Liver (tissue), 9 donors: ENCODE results near the gene TIAM2. TPM values are rescaled to one million over a fixed set of nuclear protein-coding genes. Genes with fewer than 3 reads are reported as not detected.

ENCODE experiments used
- DNase-seq: peaks from one replicate; pipeline ENCODE4 v3.0.0-alpha.2; 2017; ENCODE audit warnings: low spot score
- H3K27ac ChIP-seq, 2 donors: one replicate each; pipeline ENCODE4 v1.7.0; 2013; ENCODE audit warnings: inconsistent platforms in 2 of 2, low read length in 2 of 2, control low read depth in 1 of 2, low read depth in 1 of 2, mild to moderate bottlenecking in 1 of 2
- H3K27me3 ChIP-seq, 4 donors: one replicate each; pipeline versions ENCODE4 v1.6.1 to v1.7.0; 2013; ENCODE audit warnings: low read length in 3 of 4, inconsistent platforms in 1 of 4, mild to moderate bottlenecking in 1 of 4, moderate library complexity in 1 of 4; ENCODE audit not compliant: control insufficient read depth in 4 of 4, insufficient read depth in 4 of 4
- H3K36me3 ChIP-seq, 4 donors: one replicate each; pipeline versions ENCODE4 v1.6.1 to v1.7.0; 2013; ENCODE audit warnings: low read length in 3 of 4, mild to moderate bottlenecking in 3 of 4, low read depth in 1 of 4, moderate library complexity in 1 of 4; ENCODE audit not compliant: control insufficient read depth in 4 of 4, insufficient read depth in 3 of 4
- H3K4me1 ChIP-seq, 4 donors: one replicate each; pipeline versions ENCODE4 v1.6.1 to v1.7.0; 2013; ENCODE audit warnings: low read length in 3 of 4, mild to moderate bottlenecking in 3 of 4, moderate library complexity in 1 of 4; ENCODE audit not compliant: control insufficient read depth in 4 of 4, insufficient read depth in 4 of 4
- H3K4me3 ChIP-seq, 3 donors: one replicate each; pipeline versions ENCODE4 v1.6.1 to v1.7.0; 2013; ENCODE audit warnings: low read length in 3 of 3, control low read depth in 1 of 3, low read depth in 1 of 3, mild to moderate bottlenecking in 1 of 3
- H3K9ac ChIP-seq, 2 donors: one replicate each; pipeline ENCODE4 v1.7.0; 2013; ENCODE audit warnings: low read length in 2 of 2, mild to moderate bottlenecking in 2 of 2, moderate library complexity in 2 of 2, control low read depth in 1 of 2, low read depth in 1 of 2
- H3K9me3 ChIP-seq, 4 donors: one replicate each; pipeline versions ENCODE4 v1.6.1 to v1.7.0; 2013; ENCODE audit warnings: low read length in 3 of 4; ENCODE audit not compliant: control insufficient read depth in 4 of 4
- ATF3 ChIP-seq: IDR thresholded peaks from 2 replicates; pipeline ENCODE4 v1.6.1; 2016; ENCODE audit warnings: antibody characterized with exemption
- GABPA ChIP-seq, 2 donors: IDR thresholded peaks in 1 of 2; conservative IDR thresholded peaks in 1 of 2; 2 replicates each; pipeline ENCODE4 v1.6.1; 2016; ENCODE audit warnings: antibody characterized with exemption in 2 of 2, mild to moderate bottlenecking in 1 of 2, moderate library complexity in 1 of 2
- HNF4A ChIP-seq, 2 donors: conservative IDR thresholded peaks; 2 replicates each; pipeline ENCODE4 v1.6.1; 2016; ENCODE audit warnings: antibody characterized with exemption in 2 of 2, mild to moderate bottlenecking in 2 of 2
- JUND ChIP-seq, 2 donors: IDR thresholded peaks; 2 replicates each; pipeline ENCODE4 v1.6.1; 2016; ENCODE audit warnings: antibody characterized with exemption in 2 of 2
- MAX ChIP-seq: IDR thresholded peaks from 2 replicates; pipeline ENCODE4 v1.6.1; 2016; ENCODE audit warnings: antibody characterized with exemption
- RAD21 ChIP-seq, 2 donors: IDR thresholded peaks; 2 replicates each; pipeline ENCODE4 v1.6.1; 2016; ENCODE audit warnings: antibody characterized with exemption in 2 of 2, mild to moderate bottlenecking in 2 of 2
- TAF1 ChIP-seq: conservative IDR thresholded peaks from 2 replicates; pipeline ENCODE4 v1.6.1; 2016; ENCODE audit warnings: antibody characterized with exemption, mild to moderate bottlenecking
- YY1 ChIP-seq: IDR thresholded peaks from 2 replicates; pipeline ENCODE4 v1.6.1; 2016; ENCODE audit warnings: antibody characterized with exemption, mild to moderate bottlenecking
- ZBTB33 ChIP-seq: IDR thresholded peaks from 2 replicates; pipeline ENCODE4 v1.6.1; 2016; ENCODE audit warnings: antibody characterized with exemption
- WGBS: extraction: QIAGEN DNeasy Blood & Tissue Kit; methylation state at CpG from one replicate; pipeline ENCODE4 v1.1.7; 2013; 5-methylcytosine and 5-hydroxymethylcytosine counted together
- polyA plus RNA-seq, 2 donors: library from polyadenylated mRNA; stranded (reverse) in 1 of 2; unstranded in 1 of 2; fragments of 200-250 nt in 1 of 2; fragments of >200 nt in 1 of 2; fragmentation: Nextera tagmentation in 1 of 2; extraction: Ambion mirVana in 1 of 2; gene quantifications; one replicate each; pipeline versions ENCODE4 v1.2.1 to v1.2.3, GENCODE V29; 2013 to 2015
- total RNA-seq, 2 donors: library from RNA; depleted of rRNA; stranded (reverse); fragments of >200 nt; gene quantifications; one replicate each; pipeline ENCODE4 v1.2.3, GENCODE V29; 2014
- TF ChIP-seq, protein P1 (sequence below): IDR thresholded peaks from 2 replicates; pipeline ENCODE4 v1.6.1; 2016; ENCODE audit warnings: antibody characterized with exemption, mild to moderate bottlenecking
- TF ChIP-seq, protein P2 (sequence below): fragments of 150-350 bp; IDR thresholded peaks from 2 replicates; pipeline ENCODE4 v1.5.1; 2017; ENCODE audit warnings: improper control_type of control experiment, low read depth, low read length; ENCODE audit not compliant: missing input control
- donor health status: healthy.
- donor health status: healthy.
- donor health status: healthy.
- donor health status: healthy.
- donor health status: healthy.

Gene TIAM2
- total and polyA plus RNA-seq, 4 donors = 0.62 to 3.7 (median 2.4) TPM

DNA sequence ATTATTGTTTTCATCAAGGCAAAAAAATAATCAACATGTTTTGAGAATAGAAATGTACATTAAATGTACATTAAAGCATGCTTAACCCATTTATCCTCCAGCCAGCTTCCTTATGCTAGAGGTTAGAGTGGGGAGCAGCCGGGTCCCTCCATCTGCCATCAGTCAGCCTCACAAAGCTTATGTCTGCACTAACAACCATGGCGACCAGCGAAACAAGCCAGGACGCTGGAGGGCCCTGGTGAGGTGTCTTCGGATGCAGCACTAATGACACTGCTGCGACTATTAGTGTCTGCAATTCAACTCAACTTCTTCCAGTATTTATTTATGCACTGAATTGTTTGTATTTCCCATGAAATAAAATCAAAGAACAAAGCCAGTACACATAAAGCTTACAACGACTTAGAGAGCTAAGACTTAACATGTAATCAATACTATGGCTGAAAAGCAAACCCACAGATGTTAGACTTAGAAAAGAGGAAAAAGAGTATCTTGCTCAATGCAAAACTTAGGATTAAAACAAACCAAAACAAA, 275.5 kb downstream of the TIAM2 start:
- no peak overlapping the region for H3K9ac ChIP-seq
- DNase-seq = no peak
- peaks cover 0 to 1% (median 0%) of the 10 kb centered on the region in 4 donors for H3K4me1 ChIP-seq
- no peaks in the 10 kb centered on the region for H3K9me3 ChIP-seq
- H3K4me3 ChIP-seq = no peak overlapping the region
- TF ChIP-seq GABPA (IDR thresholded peaks at IDR 0.05 in 1 of 2, conservative IDR thresholded peaks at IDR 0.05 in 1 of 2) (no peak), YY1 (no peak)
- 90% methylated on average over 7 of the region's 7 CpGs for WGBS
- no peaks in the 10 kb centered on the region for H3K27me3 ChIP-seq
- peaks cover 4 to 13% (median 6%) of the 10 kb centered on the region in 4 donors for H3K36me3 ChIP-seq
- no peak overlapping the region for H3K27ac ChIP-seq

GRCh38 chr6:155271145-155271544, 276.0 kb downstream of the TIAM2 start:
- H3K36me3 ChIP-seq = peaks cover 5 to 13% (median 6%) of the 10 kb centered on the region in 4 donors
- no peak for DNase-seq
- H3K27ac ChIP-seq = no peak overlapping the region
- TF ChIP-seq GABPA (IDR thresholded peaks at IDR 0.05 in 1 of 2, conservative IDR thresholded peaks at IDR 0.05 in 1 of 2) (no peak), ATF3 (no peak), HNF4A (conservative IDR thresholded peaks at IDR 0.05) (no peak)
- TF ChIP-seq, protein P1, sequence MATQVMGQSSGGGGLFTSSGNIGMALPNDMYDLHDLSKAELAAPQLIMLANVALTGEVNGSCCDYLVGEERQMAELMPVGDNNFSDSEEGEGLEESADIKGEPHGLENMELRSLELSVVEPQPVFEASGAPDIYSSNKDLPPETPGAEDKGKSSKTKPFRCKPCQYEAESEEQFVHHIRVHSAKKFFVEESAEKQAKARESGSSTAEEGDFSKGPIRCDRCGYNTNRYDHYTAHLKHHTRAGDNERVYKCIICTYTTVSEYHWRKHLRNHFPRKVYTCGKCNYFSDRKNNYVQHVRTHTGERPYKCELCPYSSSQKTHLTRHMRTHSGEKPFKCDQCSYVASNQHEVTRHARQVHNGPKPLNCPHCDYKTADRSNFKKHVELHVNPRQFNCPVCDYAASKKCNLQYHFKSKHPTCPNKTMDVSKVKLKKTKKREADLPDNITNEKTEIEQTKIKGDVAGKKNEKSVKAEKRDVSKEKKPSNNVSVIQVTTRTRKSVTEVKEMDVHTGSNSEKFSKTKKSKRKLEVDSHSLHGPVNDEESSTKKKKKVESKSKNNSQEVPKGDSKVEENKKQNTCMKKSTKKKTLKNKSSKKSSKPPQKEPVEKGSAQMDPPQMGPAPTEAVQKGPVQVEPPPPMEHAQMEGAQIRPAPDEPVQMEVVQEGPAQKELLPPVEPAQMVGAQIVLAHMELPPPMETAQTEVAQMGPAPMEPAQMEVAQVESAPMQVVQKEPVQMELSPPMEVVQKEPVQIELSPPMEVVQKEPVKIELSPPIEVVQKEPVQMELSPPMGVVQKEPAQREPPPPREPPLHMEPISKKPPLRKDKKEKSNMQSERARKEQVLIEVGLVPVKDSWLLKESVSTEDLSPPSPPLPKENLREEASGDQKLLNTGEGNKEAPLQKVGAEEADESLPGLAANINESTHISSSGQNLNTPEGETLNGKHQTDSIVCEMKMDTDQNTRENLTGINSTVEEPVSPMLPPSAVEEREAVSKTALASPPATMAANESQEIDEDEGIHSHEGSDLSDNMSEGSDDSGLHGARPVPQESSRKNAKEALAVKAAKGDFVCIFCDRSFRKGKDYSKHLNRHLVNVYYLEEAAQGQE = no peak
- H3K27me3 ChIP-seq = no peaks in the 10 kb centered on the region
- no peak overlapping the region for H3K9ac ChIP-seq
- H3K4me1 ChIP-seq = peaks cover 0 to 1% (median 0%) of the 10 kb centered on the region in 4 donors
- no peak overlapping the region for H3K4me3 ChIP-seq
- H3K9me3 ChIP-seq = no peaks in the 10 kb centered on the region

DNA sequence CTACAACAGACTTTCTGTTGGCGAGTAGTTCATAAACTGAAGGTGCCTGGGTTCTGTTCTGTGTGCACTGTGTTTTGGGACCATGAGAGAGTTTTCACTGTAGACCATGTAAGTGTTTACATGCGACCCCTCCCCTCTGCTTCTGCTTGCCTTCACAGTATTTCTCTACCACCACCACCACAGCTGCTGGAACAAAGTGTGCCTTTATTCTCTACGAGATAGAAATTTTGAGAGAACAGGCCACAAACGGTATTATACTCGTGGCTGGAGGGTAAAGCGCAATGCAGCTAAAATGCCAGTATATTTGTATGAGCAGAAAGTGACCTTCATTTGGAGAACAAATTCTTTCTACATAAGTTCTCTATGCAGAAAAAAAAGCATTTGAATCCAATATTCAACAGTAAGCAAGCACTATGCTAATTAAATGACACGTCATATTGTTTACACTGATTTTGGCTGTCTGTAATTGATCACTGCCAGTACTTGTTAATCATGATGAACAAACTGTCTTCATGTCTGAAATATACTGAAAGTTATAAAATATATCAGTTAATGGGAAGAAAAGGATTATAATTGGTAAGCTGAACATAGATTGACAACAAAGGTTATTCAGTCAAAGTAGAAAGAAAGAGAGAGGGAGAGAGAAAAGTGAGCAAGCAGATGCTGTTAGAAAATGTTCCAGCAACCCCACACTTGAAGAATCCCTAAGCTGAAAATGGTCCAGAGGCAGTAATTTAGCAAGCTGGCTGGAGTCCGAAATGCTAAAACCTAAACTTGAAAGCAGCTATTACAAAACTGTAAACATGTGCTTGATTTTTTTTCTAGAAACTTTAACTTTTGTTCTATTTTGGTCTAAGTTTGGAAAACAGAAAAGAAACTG, 277.5 kb downstream of the TIAM2 start:
- H3K4me1 ChIP-seq = peaks cover 0 to 1% (median 0%) of the 10 kb centered on the region in 4 donors
- no peaks in the 10 kb centered on the region for H3K27me3 ChIP-seq
- H3K27ac ChIP-seq = no peak overlapping the region
- no peak for TF ChIP-seq YY1
- H3K4me3 ChIP-seq = no peak overlapping the region
- no peaks in the 10 kb centered on the region for H3K9me3 ChIP-seq
- peaks cover 0 to 8% (median 5%) of the 10 kb centered on the region in 4 donors for H3K36me3 ChIP-seq
- 95% methylated on average over 8 of the region's 8 CpGs for WGBS
- no peak overlapping the region for H3K9ac ChIP-seq
- DNase-seq = no peak

DNA sequence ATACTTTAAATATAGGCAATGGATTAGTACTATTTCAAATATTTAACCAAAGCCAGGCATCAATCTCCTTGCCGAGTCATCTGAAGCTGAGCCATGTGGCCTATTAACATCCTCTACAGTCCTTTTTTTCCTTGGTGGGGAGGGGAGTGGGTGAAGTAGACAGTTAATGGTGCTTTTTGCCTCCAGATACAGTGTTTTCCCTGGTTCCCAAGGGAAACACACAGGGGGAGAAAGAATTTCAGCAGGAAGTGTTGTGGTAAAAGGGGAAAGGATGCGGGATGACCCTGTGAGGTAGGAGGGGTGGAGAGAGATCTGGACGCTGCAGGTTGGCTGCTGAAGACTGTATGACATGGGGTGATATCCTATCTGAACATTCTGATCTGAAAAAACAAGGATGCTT, 278.3 kb downstream of the TIAM2 start:
- no peaks in the 10 kb centered on the region for H3K27me3 ChIP-seq
- H3K36me3 ChIP-seq = peaks cover 0 to 12% (median 5%) of the 10 kb centered on the region in 4 donors
- no peak for DNase-seq
- H3K4me3 ChIP-seq = no peak overlapping the region
- WGBS = 73% methylated on average over 3 of the region's 3 CpGs
- no peaks in the 10 kb centered on the region for H3K9me3 ChIP-seq
- H3K9ac ChIP-seq = no peak overlapping the region
- H3K27ac ChIP-seq = no peak overlapping the region
- peaks cover 0 to 1% (median 0%) of the 10 kb centered on the region in 4 donors for H3K4me1 ChIP-seq
- TF ChIP-seq TAF1 (no peak), MAX (no peak), RAD21 (IDR thresholded peaks at IDR 0.05) (no peak), JUND (IDR thresholded peaks at IDR 0.05) (no peak), ZBTB33 (no peak), HNF4A (conservative IDR thresholded peaks at IDR 0.05) (no peak), GABPA (IDR thresholded peaks at IDR 0.05 in 1 of 2, conservative IDR thresholded peaks at IDR 0.05 in 1 of 2) (no peak)
- TF ChIP-seq, protein P2, sequence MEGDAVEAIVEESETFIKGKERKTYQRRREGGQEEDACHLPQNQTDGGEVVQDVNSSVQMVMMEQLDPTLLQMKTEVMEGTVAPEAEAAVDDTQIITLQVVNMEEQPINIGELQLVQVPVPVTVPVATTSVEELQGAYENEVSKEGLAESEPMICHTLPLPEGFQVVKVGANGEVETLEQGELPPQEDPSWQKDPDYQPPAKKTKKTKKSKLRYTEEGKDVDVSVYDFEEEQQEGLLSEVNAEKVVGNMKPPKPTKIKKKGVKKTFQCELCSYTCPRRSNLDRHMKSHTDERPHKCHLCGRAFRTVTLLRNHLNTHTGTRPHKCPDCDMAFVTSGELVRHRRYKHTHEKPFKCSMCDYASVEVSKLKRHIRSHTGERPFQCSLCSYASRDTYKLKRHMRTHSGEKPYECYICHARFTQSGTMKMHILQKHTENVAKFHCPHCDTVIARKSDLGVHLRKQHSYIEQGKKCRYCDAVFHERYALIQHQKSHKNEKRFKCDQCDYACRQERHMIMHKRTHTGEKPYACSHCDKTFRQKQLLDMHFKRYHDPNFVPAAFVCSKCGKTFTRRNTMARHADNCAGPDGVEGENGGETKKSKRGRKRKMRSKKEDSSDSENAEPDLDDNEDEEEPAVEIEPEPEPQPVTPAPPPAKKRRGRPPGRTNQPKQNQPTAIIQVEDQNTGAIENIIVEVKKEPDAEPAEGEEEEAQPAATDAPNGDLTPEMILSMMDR = no peak
